ENCODE data around the gene TAC4. TPM values are rescaled to one million over a fixed set of nuclear protein-coding genes. Genes with fewer than 3 reads are reported as not detected.

Gene TAC4
- polyA plus RNA-seq, 1 donor (not counting 4 experiments of a cell fraction or from before 2014, with no cell fraction given), result not detected

DNA sequence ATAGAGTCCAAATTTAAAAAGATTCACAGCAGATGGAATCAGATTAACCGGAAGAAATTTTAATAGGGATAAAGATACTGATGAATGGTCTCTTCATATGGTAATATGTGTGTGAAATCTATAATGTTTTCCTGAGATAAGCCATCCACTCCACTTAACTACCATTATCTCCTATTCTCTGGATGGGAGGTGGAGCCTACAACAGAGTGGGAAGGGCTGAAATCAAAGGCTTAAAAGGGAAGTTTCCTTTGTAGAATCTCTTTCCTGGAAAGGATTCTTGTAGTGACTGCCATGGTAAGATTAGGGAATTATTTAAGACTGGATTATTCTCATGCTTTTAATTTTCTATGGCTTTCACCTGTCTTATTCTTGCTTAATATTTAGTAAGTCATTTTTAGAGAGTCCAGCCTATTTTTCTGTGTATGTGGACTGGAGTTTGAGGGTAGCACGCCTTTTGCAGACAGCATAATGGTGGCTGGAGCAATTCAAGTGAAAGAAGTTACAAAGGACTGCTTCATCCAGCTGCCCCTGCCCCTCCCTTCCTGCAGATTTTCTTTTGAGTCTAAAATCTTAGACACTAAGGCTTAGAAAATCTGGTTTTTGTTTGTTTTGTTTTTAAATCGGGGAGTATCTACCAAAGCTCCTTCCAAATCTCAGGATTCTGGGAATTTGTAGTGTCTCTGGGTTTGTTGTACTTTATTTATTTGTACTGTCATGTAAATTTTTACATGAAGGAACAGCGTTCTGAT is 32.9 kb downstream of the TAC4 start:
- H3K79me2 ChIP-seq (ENCODE audit: control insufficient read depth, insufficient read depth, low read length), result no peaks in the 10 kb centered on the region
- FAIRE-seq, result no peak
- no peaks in the 10 kb centered on the region for H3K27me3 ChIP-seq (ENCODE audit: control insufficient read depth, extremely low read depth, insufficient read depth, low read length)
- no peak overlapping the region for H2AFZ ChIP-seq (ENCODE audit: control insufficient read depth, low read length)
- peak overlapping the region; percentile 28 for H3K9ac ChIP-seq (ENCODE audit: control insufficient read depth, extremely low read depth, insufficient read depth, low read length)
- peak overlapping the region in 1 of 3 experiments; percentile 2 for H3K4me3 ChIP-seq (ENCODE audit: control insufficient read depth in 2 of 3, extremely low read depth in 1 of 3, insufficient read depth in 2 of 3, low read depth in 1 of 3, low read length in 3 of 3)
- no peaks in the 10 kb centered on the region for H4K20me1 ChIP-seq (ENCODE audit: control insufficient read depth, extremely low read depth, insufficient read depth, low read length)
- H3K9me3 ChIP-seq (ENCODE audit: control insufficient read depth, low read depth, low read length), result no peaks in the 10 kb centered on the region
- no peaks in the 10 kb centered on the region for H3K9me1 ChIP-seq (ENCODE audit: control insufficient read depth, extremely low read depth, insufficient read depth, low read length)
- peak overlapping the region; percentile 60 for H3K4me2 ChIP-seq (ENCODE audit: control insufficient read depth, extremely low read depth, insufficient read depth, low read depth, low read length)
- TF ChIP-seq, protein P1, sequence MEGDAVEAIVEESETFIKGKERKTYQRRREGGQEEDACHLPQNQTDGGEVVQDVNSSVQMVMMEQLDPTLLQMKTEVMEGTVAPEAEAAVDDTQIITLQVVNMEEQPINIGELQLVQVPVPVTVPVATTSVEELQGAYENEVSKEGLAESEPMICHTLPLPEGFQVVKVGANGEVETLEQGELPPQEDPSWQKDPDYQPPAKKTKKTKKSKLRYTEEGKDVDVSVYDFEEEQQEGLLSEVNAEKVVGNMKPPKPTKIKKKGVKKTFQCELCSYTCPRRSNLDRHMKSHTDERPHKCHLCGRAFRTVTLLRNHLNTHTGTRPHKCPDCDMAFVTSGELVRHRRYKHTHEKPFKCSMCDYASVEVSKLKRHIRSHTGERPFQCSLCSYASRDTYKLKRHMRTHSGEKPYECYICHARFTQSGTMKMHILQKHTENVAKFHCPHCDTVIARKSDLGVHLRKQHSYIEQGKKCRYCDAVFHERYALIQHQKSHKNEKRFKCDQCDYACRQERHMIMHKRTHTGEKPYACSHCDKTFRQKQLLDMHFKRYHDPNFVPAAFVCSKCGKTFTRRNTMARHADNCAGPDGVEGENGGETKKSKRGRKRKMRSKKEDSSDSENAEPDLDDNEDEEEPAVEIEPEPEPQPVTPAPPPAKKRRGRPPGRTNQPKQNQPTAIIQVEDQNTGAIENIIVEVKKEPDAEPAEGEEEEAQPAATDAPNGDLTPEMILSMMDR (optimal IDR thresholded peaks at IDR 0.05 in 1 of 3, IDR thresholded peaks at IDR 0.05 in 1 of 3, conservative IDR thresholded peaks at IDR 0.05 in 1 of 3; ENCODE audit: extremely low read depth in 1 of 3, insufficient read depth in 2 of 3, low read length in 3 of 3), result no peak
- H3K4me1 ChIP-seq (ENCODE audit: control insufficient read depth, extremely low read depth, insufficient read depth, low read length), result peaks cover 18% of the 10 kb centered on the region
- DNase-seq (ENCODE audit: low read depth, low spot score), result no peak
- H3K27ac ChIP-seq (ENCODE audit: control insufficient read depth, insufficient read depth, low read length), result peak overlapping the region; percentile 42
- dilution Hi-C loops (cut with MboI; ENCODE audit: extremely low pct_ligation_motif_present, low sequenced_read_pairs), result no loop called here
- peaks cover 10 to 24% of the 10 kb centered on the region in 2 experiments for H3K36me3 ChIP-seq (ENCODE audit: control insufficient read depth in 2 of 2, extremely low read depth in 1 of 2, insufficient read depth in 2 of 2, low read length in 2 of 2)

DNA sequence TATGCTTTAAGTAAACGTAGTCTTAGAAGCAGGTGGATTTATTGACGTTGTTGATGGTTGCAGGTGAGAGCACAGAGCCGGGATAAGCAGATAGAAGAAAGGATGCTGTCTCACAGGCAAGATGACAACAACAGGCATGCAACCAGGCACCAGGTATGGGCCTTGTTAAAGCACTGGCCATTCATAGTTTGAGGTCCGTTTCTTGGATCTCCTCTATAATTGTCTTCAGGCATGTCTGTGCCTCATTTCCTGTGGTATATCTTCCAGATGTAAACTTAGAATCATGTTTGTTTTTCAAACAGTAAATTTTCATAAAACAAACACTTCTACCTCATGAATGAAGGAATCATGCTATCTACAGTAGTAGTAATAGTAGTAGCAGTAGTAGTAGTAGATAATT is 38.8 kb downstream of the TAC4 start:
- no peak for TF ChIP-seq EZH2 (IDR thresholded peaks at IDR 0.05; ENCODE audit: low read length)
- TF ChIP-seq, protein P1 (optimal IDR thresholded peaks at IDR 0.05 in 1 of 3, IDR thresholded peaks at IDR 0.05 in 1 of 3, conservative IDR thresholded peaks at IDR 0.05 in 1 of 3; ENCODE audit: extremely low read depth in 1 of 3, insufficient read depth in 2 of 3, low read length in 3 of 3), result no peak
- dilution Hi-C loops (cut with MboI; ENCODE audit: extremely low pct_ligation_motif_present, low sequenced_read_pairs), result no loop called here
- H3K4me1 ChIP-seq (ENCODE audit: control insufficient read depth, extremely low read depth, insufficient read depth, low read length), result no peaks in the 10 kb centered on the region
- H2AFZ ChIP-seq (ENCODE audit: control insufficient read depth, low read length), result no peak overlapping the region
- no peak overlapping the region for H3K9ac ChIP-seq (ENCODE audit: control insufficient read depth, extremely low read depth, insufficient read depth, low read length)
- H3K4me3 ChIP-seq (ENCODE audit: control insufficient read depth in 2 of 3, extremely low read depth in 1 of 3, insufficient read depth in 2 of 3, low read depth in 1 of 3, low read length in 3 of 3), result no peak overlapping the region
- no peak for FAIRE-seq
- H3K4me2 ChIP-seq (ENCODE audit: control insufficient read depth, extremely low read depth, insufficient read depth, low read depth, low read length), result no peak overlapping the region
- peaks cover 10 to 16% of the 10 kb centered on the region in 2 experiments for H3K36me3 ChIP-seq (ENCODE audit: control insufficient read depth in 2 of 2, extremely low read depth in 1 of 2, insufficient read depth in 2 of 2, low read length in 2 of 2)
- peaks cover 14% of the 10 kb centered on the region for H3K79me2 ChIP-seq (ENCODE audit: control insufficient read depth, insufficient read depth, low read length)
- DNase-seq (ENCODE audit: low read depth, low spot score), result no peak
- H3K27me3 ChIP-seq (ENCODE audit: control insufficient read depth, extremely low read depth, insufficient read depth, low read length), result no peaks in the 10 kb centered on the region
- no peak overlapping the region for H3K27ac ChIP-seq (ENCODE audit: control insufficient read depth, insufficient read depth, low read length)
- H3K9me1 ChIP-seq (ENCODE audit: control insufficient read depth, extremely low read depth, insufficient read depth, low read length), result peaks cover 3% of the 10 kb centered on the region
- H3K9me3 ChIP-seq (ENCODE audit: control insufficient read depth, low read depth, low read length), result no peaks in the 10 kb centered on the region
- peaks cover 2% of the 10 kb centered on the region for H4K20me1 ChIP-seq (ENCODE audit: control insufficient read depth, extremely low read depth, insufficient read depth, low read length)
